ENCODE data around the gene ABLIM3.

DNA sequence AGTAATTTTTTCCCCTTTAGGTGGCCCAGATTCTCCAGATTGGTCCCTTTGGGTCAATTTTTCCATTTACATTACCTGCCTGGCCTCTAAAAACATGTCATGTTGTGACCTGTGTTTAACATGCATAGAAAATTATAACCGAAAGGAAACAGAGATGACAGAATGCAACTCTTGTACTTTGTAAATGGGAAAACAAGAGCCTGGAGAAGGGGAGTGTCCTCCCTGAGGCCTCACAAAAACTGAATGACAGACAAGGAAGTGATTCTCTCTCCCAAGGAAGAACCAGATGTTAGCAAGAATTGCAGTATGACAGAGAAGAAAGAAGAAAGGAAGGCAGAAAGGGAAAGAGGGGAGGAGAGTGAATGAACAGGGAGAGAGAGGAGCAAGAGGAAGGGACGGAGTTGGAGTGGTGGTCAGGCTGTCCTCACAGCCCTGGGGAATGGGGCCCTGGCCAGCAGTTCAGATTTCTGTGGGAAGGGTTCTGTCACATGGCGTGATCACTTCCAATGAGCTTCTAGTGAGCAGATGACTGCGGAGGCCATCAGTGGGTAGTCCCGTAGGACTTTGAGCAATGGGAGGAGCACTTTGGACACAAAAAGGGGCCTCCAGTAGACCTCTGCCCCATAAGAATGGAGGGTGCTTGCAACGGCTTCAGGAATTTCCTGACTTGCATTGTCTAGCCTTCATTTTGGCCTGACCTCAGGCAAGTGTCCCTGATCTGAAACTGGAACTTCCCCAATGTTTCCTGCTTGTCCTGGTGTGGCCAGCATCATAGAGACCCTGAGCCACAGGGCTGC, 31.6 kb downstream of the ABLIM3 start:
- TF ChIP-seq TAF1 (IDR thresholded peaks at IDR 0.05; ENCODE audit: borderline replicate concordance, insufficient read depth, low read length) (no peak), POLR2AphosphoS5 (IDR thresholded peaks at IDR 0.05; ENCODE audit: low read depth, low read length) (no peak)
